ENCODE measurements around the gene FOXO3.
"Not testable (repeated sequence)": the region's sequence is repeated elsewhere in the genome, so short reads cannot be mapped to it uniquely, and the experiment has no call there.

Gene FOXO3

GRCh38 chr6:108560463-108561308 is at the start of gene FOXO3:
TSS of gene FOXO3 (plus strand) at chr6:108560917. CDS start at chr6:108561209, 292 bp downstream.
- peak; percentile 70 for DNase-seq

GRCh38 chr6:108518714-108519576 is 41.8 kb upstream of the FOXO3 start:
- ATAC-seq (no peak), DNase-seq (no peak)

More at GRCh38 chr6:108560463-108561308, at the start of gene FOXO3:
- ATAC-seq = peak; percentile 1

GRCh38 chr6:108521616-108522107 is 39.1 kb upstream of the FOXO3 start:
- no peak for ATAC-seq
- no peak for DNase-seq

- no peak for ATAC-seq
These were observed 37.0 kb upstream of the FOXO3 start for GRCh38 chr6:108523697-108524096.

GRCh38 chr6:108524528-108525248 is 36.0 kb upstream of the FOXO3 start:
- DNase-seq (no peak), ATAC-seq (no peak)

More at GRCh38 chr6:108523697-108524096, 37.0 kb upstream of the FOXO3 start:
- DNase-seq = no peak

GRCh38 chr6:108526739-108527174 is 34.0 kb upstream of the FOXO3 start:
- ATAC-seq (no peak), DNase-seq (no peak)

GRCh38 chr6:108528878-108529277 is 31.8 kb upstream of the FOXO3 start:
- ATAC-seq (no peak), DNase-seq (no peak)

GRCh38 chr6:108531332-108531731 is 29.4 kb upstream of the FOXO3 start:
- ATAC-seq (no peak), DNase-seq (no peak)

- no peak for ATAC-seq
- DNase-seq = no peak
These were observed 25.5 kb upstream of the FOXO3 start for GRCh38 chr6:108535114-108535742.

GRCh38 chr6:108535920-108536535 is 24.7 kb upstream of the FOXO3 start:
- ATAC-seq, DNase-seq: not testable (repeated sequence)

- DNase-seq = peak; percentile 67
These were observed 18.6 kb upstream of the FOXO3 start for GRCh38 chr6:108541843-108542759.

GRCh38 chr6:108543175-108543940 is 17.4 kb upstream of the FOXO3 start:
- ATAC-seq = no peak
- no peak for DNase-seq

More at GRCh38 chr6:108541843-108542759, 18.6 kb upstream of the FOXO3 start:
- ATAC-seq = peak; percentile 57

- no peak for DNase-seq
- no peak for ATAC-seq
These were observed 16.1 kb upstream of the FOXO3 start for GRCh38 chr6:108544606-108545005.

- ATAC-seq = no peak
- DNase-seq = no peak
These were observed 14.4 kb upstream of the FOXO3 start for GRCh38 chr6:108546079-108547049.

- no peak for ATAC-seq
- DNase-seq = no peak
These were observed 11.5 kb upstream of the FOXO3 start for GRCh38 chr6:108549241-108549640.

GRCh38 chr6:108549741-108550140 is 11.0 kb upstream of the FOXO3 start:
- ATAC-seq (no peak), DNase-seq (no peak)

GRCh38 chr6:108550256-108550655 is 10.5 kb upstream of the FOXO3 start:
- DNase-seq (no peak), ATAC-seq (no peak)
